Measurements from ENCODE around the gene PTCH1.

PTCH1 gene

GRCh38 chr9:95511952-95512708 is 4.6 kb downstream of the PTCH1 start:
- no peak for DNase-seq (ENCODE audit: low read depth)

- DNase-seq (ENCODE audit: low read depth) = no peak
Observed at GRCh38 chr9:95511616-95511931, 5.2 kb downstream of the PTCH1 start.

- DNase-seq (ENCODE audit: low read depth) = no peak
Observed at GRCh38 chr9:95510709-95511615, 5.8 kb downstream of the PTCH1 start.

GRCh38 chr9:95509851-95510708 is 6.7 kb downstream of the PTCH1 start:
- no peak for DNase-seq (ENCODE audit: low read depth)

- no peak for DNase-seq (ENCODE audit: low read depth)
Observed at GRCh38 chr9:95508968-95509850, 7.6 kb downstream of the PTCH1 start.

- DNase-seq (ENCODE audit: low read depth) = no peak
Observed at GRCh38 chr9:95508242-95508967, 8.4 kb downstream of the PTCH1 start.

GRCh38 chr9:95507464-95508241 is 9.1 kb downstream of the PTCH1 start:
- no peak for DNase-seq (ENCODE audit: low read depth)

- DNase-seq (ENCODE audit: low read depth) = no peak
Observed at GRCh38 chr9:95506678-95507463, 9.9 kb downstream of the PTCH1 start.

- no peak for DNase-seq (ENCODE audit: low read depth)
Observed at GRCh38 chr9:95506428-95506677, 10.4 kb downstream of the PTCH1 start.

GRCh38 chr9:95505717-95506427 is 10.9 kb downstream of the PTCH1 start:
- DNase-seq (ENCODE audit: low read depth) = no peak

- no peak for DNase-seq (ENCODE audit: low read depth)
Observed at GRCh38 chr9:95505072-95505716, 11.6 kb downstream of the PTCH1 start.

- DNase-seq (ENCODE audit: low read depth) = no peak
Observed at GRCh38 chr9:95504053-95504963, 12.5 kb downstream of the PTCH1 start.

- DNase-seq (ENCODE audit: low read depth) = no peak
Observed at GRCh38 chr9:95503369-95503768, 13.4 kb downstream of the PTCH1 start.

- DNase-seq (ENCODE audit: low read depth) = no peak
Observed at GRCh38 chr9:95502248-95502647, 14.5 kb downstream of the PTCH1 start.

- DNase-seq (ENCODE audit: low read depth) = no peak
Observed at GRCh38 chr9:95499847-95500246, 16.9 kb downstream of the PTCH1 start.

GRCh38 chr9:95499046-95499676 is 17.6 kb downstream of the PTCH1 start:
- DNase-seq (ENCODE audit: low read depth) = no peak

GRCh38 chr9:95498641-95499040 is 18.1 kb downstream of the PTCH1 start:
- DNase-seq (ENCODE audit: low read depth) = no peak

All from stimulated activated CD8-positive, alpha-beta memory T cell treated with anti-CD3 and anti-CD28 coated beads, Interleukin-7, amount 100 ng/mL, for 24 hours (primary cell).